Thoracic aorta (tissue), 2 donors: ENCODE results near the gene MAGED2. TPM values are rescaled to one million over a fixed set of nuclear protein-coding genes. Genes with fewer than 3 reads are reported as not detected.

Source experiments
- ATAC-seq: fragments of 150-250 bp; one replicate; pipeline ENCODE4 v1.8.0; 2017; ENCODE audit warnings: low read depth; ENCODE audit not compliant: insufficient number of reproducible peaks, low FRiP score
- DNase-seq: peaks from one replicate; pipeline ENCODE4 v3.0.0-alpha.2; 2020; ENCODE audit warnings: low spot score
- H3K27ac ChIP-seq, 2 donors: fragments of 200-600 bp; sonication (generic); 1 replicate in 1 of 2; 2 replicates in 1 of 2; pipeline ENCODE4 v1.5.1; 2016; ENCODE audit warnings: mild to moderate bottlenecking in 2 of 2, moderate library complexity in 2 of 2
- H3K27me3 ChIP-seq: fragments of 200-600 bp; sonication (generic); replicated peaks from 2 replicates; pipeline ENCODE4 v1.6.0; 2016; ENCODE audit warnings: mild to moderate bottlenecking; ENCODE audit not compliant: insufficient read depth
- H3K36me3 ChIP-seq: fragments of 200-600 bp; sonication (generic); one replicate; pipeline ENCODE4 v1.5.1; 2016
- H3K4me1 ChIP-seq, 2 donors: fragments of 200-600 bp; sonication (generic); 1 replicate in 1 of 2; 2 replicates in 1 of 2; pipeline versions ENCODE4 v1.5.1 to v1.6.0; 2016; ENCODE audit warnings: low read depth in 2 of 2, mild to moderate bottlenecking in 1 of 2; ENCODE audit not compliant: control insufficient read depth in 1 of 2
- H3K4me3 ChIP-seq: fragments of 200-600 bp; sonication (generic); 2 replicates; pipeline ENCODE4 v1.5.1; 2016; ENCODE audit warnings: mild to moderate bottlenecking
- H3K9me3 ChIP-seq: fragments of 200-600 bp; sonication (generic); 2 replicates; pipeline ENCODE4 v1.5.1; 2016
- total RNA-seq, 2 donors: library from RNA; depleted of rRNA; stranded (reverse); fragments of >200 nt; gene quantifications; one replicate each; pipeline versions ENCODE4 v1.1.0 to v1.2.3, GENCODE V29; 2016
- TF ChIP-seq, protein P1 (sequence below): fragments of 200-600 bp; sonication (generic); IDR thresholded peaks from one replicate; pipeline ENCODE4 v1.5.1; 2019; ENCODE audit warnings: antibody characterized with exemption

MAGED2 gene
- total RNA-seq, 2 donors from 2014 or later = 149 to 184 TPM

DNA sequence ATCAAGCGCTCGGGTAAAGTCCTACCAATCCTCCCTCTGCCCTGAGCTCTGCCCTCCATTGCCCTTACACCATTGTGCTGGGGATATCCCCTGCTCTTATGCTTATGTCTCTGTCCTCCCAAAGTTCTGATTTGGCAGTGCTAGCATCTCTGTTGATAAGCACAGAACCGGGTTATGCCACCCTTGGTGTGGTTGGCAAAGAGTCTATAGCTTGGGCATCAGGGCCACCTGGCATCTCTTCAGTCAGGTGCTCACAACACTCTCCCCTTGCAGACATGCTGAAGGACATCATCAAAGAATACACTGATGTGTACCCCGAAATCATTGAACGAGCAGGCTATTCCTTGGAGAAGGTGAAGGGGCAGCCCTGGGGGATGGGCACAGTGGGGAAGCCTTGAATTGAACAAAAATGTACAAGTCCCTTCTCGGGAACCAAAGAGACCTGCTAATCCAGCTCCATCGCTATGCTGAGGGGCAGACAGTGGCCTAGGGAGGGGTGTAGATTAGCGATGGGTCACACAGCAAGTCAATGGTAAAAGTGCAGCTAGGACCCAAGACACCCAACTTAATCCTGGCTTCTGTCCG lies 3.8 kb downstream of the MAGED2 start:
- Histone ChIP-seq H3K27me3 (no peaks in the 10 kb centered on the region), H3K27ac (no peak overlapping the region), H3K36me3 (peaks cover 49% of the 10 kb centered on the region), H3K4me1 (peaks cover 4 to 23% of the 10 kb centered on the region in 2 donors), H3K9me3 (no peaks in the 10 kb centered on the region), H3K4me3 (no peak overlapping the region)
- ATAC-seq = no peak
- TF ChIP-seq, protein P1, sequence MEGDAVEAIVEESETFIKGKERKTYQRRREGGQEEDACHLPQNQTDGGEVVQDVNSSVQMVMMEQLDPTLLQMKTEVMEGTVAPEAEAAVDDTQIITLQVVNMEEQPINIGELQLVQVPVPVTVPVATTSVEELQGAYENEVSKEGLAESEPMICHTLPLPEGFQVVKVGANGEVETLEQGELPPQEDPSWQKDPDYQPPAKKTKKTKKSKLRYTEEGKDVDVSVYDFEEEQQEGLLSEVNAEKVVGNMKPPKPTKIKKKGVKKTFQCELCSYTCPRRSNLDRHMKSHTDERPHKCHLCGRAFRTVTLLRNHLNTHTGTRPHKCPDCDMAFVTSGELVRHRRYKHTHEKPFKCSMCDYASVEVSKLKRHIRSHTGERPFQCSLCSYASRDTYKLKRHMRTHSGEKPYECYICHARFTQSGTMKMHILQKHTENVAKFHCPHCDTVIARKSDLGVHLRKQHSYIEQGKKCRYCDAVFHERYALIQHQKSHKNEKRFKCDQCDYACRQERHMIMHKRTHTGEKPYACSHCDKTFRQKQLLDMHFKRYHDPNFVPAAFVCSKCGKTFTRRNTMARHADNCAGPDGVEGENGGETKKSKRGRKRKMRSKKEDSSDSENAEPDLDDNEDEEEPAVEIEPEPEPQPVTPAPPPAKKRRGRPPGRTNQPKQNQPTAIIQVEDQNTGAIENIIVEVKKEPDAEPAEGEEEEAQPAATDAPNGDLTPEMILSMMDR = no peak
- no peak for DNase-seq

GRCh38 chrX:54812306-54812705 lies 4.8 kb downstream of the MAGED2 start:
- Histone ChIP-seq H3K27ac (no peak overlapping the region), H3K4me3 (no peak overlapping the region), H3K27me3 (no peaks in the 10 kb centered on the region), H3K36me3 (peaks cover 49% of the 10 kb centered on the region), H3K4me1 (peaks cover 4 to 23% of the 10 kb centered on the region in 2 donors), H3K9me3 (no peaks in the 10 kb centered on the region)
- DNase-seq (no peak), ATAC-seq (no peak)
- TF ChIP-seq, protein P1 = no peak

DNA sequence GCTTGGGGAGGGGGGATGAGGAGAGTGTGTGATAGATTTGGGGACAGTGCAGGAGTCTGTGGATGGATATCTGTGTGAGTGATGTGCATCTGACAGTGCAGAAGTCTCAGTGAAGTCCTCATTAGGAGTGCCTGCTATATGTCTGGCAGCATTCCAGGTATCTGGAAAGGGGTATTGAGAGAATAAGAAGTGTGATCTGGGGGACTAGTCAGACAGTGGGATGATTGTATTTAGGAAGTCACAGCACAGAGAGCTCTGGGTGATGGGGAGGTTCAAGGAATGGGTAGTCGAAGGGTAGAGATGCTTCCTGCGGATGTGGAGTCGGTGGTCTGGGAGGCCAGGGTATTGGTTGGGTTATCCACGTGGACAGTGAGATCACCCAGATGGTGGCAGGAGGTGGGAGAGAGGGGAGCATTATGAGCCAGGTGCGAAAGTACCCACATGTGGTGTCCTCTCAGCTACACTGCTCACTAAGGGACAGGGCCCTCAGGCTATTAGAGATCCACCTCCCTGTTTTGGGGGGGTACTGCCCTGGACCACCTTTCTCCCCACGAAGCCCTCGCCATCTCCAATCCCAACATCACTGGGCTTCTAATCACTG lies 9.8 kb downstream of the MAGED2 start:
- ATAC-seq (no peak), DNase-seq (no peak)
- no peaks in the 10 kb centered on the region for H3K27me3 ChIP-seq
- H3K4me3 ChIP-seq = no peak overlapping the region
- H3K9me3 ChIP-seq = no peaks in the 10 kb centered on the region
- no peak overlapping the region for H3K27ac ChIP-seq
- peaks cover 27% of the 10 kb centered on the region for H3K36me3 ChIP-seq
- TF ChIP-seq, protein P1 = no peak
- no peaks in the 10 kb centered on the region for H3K4me1 ChIP-seq

- TF ChIP-seq, protein P1 = no peak
- no peaks in the 10 kb centered on the region for H3K27me3 ChIP-seq
- DNase-seq = no peak
- H3K9me3 ChIP-seq = no peaks in the 10 kb centered on the region
- H3K27ac ChIP-seq = no peak overlapping the region
- no peak for ATAC-seq
- no peaks in the 10 kb centered on the region for H3K4me1 ChIP-seq
- H3K4me3 ChIP-seq = no peak overlapping the region
- peaks cover 21% of the 10 kb centered on the region for H3K36me3 ChIP-seq
Measured at GRCh38 chrX:54818221-54818620, 10.7 kb downstream of the MAGED2 start.

- H3K9me3 ChIP-seq = no peaks in the 10 kb centered on the region
Measured at GRCh38 chrX:54819201-54819600, 11.7 kb downstream of the MAGED2 start.

More at GRCh38 chrX:54819201-54819600, 11.7 kb downstream of the MAGED2 start:
- DNase-seq (no peak), ATAC-seq (no peak)
- Histone ChIP-seq H3K36me3 (peaks cover 14% of the 10 kb centered on the region), H3K27ac (no peak overlapping the region), H3K4me1 (no peaks in the 10 kb centered on the region), H3K4me3 (no peak overlapping the region), H3K27me3 (no peaks in the 10 kb centered on the region)
- TF ChIP-seq, protein P1 = no peak
